Mucosa of gallbladder (tissue), 1 donor: Measurements from ENCODE around the gene SLC1A4. TPM values are rescaled to one million over a fixed set of nuclear protein-coding genes. Genes with fewer than 3 reads are reported as not detected.
A peak's percentile ranks its signal among the peaks of the same experiment; 100 is the strongest.

Experiments
- DNase-seq: peaks from one replicate; pipeline ENCODE4 v3.0.0-alpha.2; 2020; ENCODE audit warnings: low spot score
- total RNA-seq: library from RNA; stranded (reverse); gene quantifications from one replicate; pipeline ENCODE4 v1.2.1, GENCODE V29; 2021
- donor health status: DM: no; HTN: no; CAD: no.

The SLC1A4 gene
- total RNA-seq, 1 donor from 2014 or later: 14.3 TPM

- no peak for DNase-seq
These were observed 64.0 kb downstream of the SLC1A4 start for GRCh38 chr2:65053199-65053598.

- DNase-seq: no peak
These were observed 65.7 kb downstream of the SLC1A4 start for GRCh38 chr2:65054749-65055421.

GRCh38 chr2:65055422-65056214 lies 66.4 kb downstream of the SLC1A4 start:
- DNase-seq: no peak

GRCh38 chr2:65056215-65057053 lies 67.2 kb downstream of the SLC1A4 start, which contains the start of gene CEP68:
TSS of gene CEP68 (plus strand) at chr2:65056416. CDS start at chr2:65069445, 13,029 bp downstream.
- peak; percentile 98 for DNase-seq

GRCh38 chr2:65057054-65057375 lies 67.8 kb downstream of the SLC1A4 start:
- no peak for DNase-seq

GRCh38 chr2:65057391-65058052 lies 68.3 kb downstream of the SLC1A4 start:
- no peak for DNase-seq

GRCh38 chr2:65059071-65059470 lies 69.9 kb downstream of the SLC1A4 start:
- no peak for DNase-seq

GRCh38 chr2:65061146-65061909 lies 72.1 kb downstream of the SLC1A4 start:
- DNase-seq: no peak

- no peak for DNase-seq
These were observed 72.7 kb downstream of the SLC1A4 start for GRCh38 chr2:65061910-65062339.

- no peak for DNase-seq
These were observed 73.9 kb downstream of the SLC1A4 start for GRCh38 chr2:65062843-65063825.

- DNase-seq: peak; percentile 52
These were observed 75.7 kb downstream of the SLC1A4 start for GRCh38 chr2:65064728-65065552.

GRCh38 chr2:65067806-65068553 lies 78.8 kb downstream of the SLC1A4 start:
- DNase-seq: no peak

GRCh38 chr2:65069439-65069824 lies 80.2 kb downstream of the SLC1A4 start:
- no peak for DNase-seq

- no peak for DNase-seq
These were observed 81.1 kb downstream of the SLC1A4 start for GRCh38 chr2:65070172-65070830.

GRCh38 chr2:65070856-65071255 lies 81.7 kb downstream of the SLC1A4 start:
- DNase-seq: no peak

- DNase-seq: no peak
These were observed 82.4 kb downstream of the SLC1A4 start for GRCh38 chr2:65071499-65072180.
